Epidermal melanocyte (primary cell): Measurements from ENCODE around the gene POLN.

Experiments used
- DNase-seq: peaks from one replicate; pipeline ENCODE4 v3.0.0; 2011; ENCODE audit warnings: low spot score; ENCODE audit not compliant: insufficient read length

Gene POLN

DNA sequence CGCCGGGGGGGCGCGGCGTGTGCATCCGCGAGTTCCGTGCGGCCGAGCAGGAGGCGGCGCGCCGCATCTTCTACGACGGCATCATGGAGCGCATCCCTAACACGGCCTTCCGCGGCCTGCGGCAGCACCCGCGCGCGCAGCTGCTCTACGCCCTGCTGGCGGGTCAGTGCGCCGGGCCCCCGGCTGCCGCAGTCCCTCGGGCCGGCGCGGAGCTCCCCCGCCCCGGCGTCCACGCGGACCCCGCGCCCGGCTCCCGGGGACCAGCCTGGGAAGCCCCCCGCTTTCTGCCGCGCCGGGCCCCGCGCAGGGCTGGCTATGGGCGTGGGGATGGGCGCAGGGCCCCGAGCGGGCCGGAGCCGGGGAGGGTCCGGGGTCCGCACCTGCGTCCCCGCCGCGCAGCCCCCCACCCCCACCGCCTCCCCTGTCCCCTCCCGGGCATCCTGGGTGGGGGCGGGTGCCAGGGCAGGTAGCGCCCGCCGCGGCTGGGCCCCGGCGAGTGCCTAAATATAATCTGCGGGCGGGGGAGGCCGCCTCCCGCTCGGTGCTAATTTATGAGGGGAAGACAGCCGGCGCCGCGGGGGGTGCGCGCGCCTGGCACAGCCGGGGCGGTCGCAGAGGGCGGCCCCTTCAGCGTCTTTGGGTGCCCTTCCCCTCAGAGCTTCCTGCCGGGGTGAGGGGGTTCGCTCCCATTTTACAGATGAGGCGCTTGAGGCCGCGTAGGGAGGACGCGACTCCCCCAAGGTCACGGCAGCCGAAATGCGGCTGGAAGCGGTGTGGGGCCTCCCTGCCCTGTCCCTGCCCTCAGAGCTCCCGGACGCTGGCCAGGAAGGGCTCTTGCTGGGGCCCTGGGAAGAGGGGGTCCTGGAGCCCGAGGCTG, 182.0 kb downstream of the POLN start:
- DNase-seq: no peak

DNA sequence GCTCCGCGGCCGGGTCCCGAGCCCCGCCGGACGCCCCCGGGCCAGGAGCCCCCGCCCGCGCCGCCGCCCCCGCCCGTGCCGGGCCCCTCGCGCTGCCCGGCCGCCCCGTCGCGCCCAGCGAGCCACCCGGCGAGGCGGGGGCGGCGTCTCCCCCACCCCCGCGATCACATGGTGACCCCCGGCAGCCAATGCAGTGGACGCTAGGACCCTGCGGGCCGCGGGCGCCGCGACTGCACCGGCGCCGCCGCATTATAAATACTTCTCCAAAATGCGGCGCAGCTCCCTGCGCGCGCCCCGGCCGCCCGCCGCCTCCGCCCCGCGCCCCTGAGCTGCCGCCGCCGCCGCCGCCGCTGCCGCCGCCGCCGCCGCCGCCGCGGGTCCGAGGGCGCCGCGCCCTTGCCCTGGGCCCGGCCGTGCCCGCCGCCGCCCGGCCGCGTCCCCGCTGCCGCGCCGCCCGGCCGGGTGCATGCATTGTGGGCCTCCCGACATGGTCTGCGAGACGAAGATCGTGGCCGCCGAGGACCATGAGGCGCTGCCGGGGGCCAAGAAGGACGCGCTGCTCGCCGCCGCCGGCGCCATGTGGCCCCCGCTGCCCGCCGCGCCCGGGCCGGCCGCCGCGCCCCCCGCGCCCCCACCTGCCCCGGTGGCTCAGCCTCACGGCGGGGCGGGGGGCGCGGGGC, 182.7 kb downstream of the POLN start, which contains the start of gene NAT8L:
Gene NAT8L, plus strand, starts transcription at position 282 of the 680 bp plus-strand sequence. Its CDS starts 185 bp downstream, at position 467.
- no peak for DNase-seq

DNA sequence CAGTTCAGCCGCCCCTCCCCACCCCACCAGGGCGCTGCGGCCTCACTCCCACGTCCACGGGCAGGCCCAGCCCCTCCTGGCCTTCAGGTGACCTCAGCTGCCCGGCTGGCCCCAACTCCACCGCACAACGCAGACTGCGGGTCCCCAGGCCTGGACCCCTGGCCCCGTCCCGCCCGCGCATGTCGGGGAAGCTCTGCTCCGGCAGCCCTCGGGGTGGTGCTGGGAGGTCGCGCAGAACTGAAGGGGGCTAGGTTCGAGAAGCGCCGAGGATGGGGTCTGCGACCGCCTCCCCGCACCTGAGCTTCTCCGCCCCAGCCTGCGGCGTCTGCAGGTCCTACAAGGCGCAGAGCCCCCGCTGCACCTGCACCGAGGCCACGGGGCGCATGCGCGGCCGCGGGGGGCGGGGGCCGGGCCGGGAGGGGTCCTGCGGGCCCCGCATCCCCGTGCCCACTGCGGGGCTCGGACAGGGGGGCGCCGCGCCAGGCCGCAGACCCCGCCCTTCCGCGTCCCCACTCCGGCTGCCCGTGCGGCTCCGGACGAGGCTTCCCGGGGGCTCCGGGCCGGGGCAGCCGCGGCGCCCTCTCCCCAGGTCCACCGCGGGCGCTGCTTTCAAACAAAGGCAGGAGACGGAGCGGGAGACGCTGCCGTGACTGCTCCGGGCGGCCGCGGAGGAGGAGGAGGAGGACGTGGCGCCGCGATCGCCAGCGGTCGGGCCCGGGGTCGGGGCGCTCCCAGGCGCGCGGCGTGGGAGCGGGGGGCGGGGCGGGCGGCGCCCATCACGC, 183.5 kb downstream of the POLN start:
- no peak for DNase-seq

DNA sequence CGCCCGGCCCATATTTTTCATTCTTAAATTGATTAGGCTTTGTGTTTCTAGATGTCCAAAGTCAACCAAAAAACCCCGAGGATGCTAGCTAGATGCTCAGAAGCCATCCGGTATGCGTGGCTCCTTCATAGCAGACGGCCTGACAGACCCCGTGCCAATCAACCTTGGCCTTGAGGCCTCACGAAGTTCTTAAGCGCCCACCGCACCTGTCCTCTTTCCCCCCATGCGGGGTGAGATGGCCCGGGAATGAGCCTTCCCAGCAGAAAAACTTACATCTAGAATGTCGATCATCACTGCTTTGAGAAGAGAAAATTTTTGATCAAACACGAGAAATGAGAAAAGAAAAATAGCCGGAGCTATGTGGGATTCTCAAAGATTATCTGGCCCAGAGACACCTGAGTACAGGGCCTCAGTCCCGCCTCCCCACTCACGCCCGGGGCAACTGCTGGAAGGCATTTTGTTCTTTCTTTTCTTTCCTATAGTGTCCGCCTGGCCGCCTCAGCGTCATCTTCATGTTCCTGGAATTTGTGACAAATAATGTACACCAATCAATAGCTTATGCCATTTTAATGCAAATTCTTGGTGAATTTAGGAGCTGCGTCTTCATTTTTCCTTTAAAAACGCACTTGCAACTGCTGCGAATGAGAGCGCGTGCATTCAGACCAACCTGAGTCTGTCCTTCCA, 184.4 kb downstream of the POLN start:
- DNase-seq: no peak

DNA sequence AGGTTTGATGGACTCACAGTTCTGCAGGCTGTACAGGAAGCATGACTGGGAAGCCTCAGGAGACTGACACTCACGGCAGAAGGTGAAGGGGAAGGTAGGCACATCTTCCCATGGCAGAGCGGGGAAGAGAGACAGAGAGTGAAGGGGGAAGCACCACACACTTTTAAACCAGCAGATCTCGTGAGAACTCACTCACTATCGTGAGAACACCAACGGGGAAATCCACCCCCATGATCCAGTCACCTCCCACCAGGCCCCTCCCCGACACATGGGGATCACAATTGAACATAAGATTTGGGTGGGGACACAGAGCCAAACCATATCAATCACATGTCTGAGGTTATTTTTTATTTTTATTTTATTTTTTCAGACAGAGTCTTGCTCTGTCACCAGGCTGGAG, 187.7 kb downstream of the POLN start:
- DNase-seq: no peak

DNA sequence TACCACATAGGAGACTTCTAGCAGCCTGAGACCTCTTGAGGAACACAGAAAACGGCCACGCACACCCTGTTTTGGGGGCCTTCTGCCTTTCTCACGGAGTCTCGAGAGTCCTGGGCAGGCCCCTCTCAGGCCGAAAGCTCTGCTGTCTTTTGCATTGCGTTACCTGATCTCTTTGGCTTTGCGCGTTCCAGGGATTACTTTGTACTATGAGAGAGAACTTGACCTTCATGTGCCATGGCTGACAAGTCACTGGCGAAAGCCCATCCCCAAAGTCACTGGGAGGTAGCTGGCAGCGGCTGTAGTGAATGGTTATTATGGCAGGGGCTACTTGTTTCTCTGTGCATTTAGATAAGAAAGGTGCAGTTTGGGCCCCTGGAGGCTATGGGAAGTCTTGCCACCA, 190.8 kb downstream of the POLN start:
- peak; percentile 9 for DNase-seq

DNA sequence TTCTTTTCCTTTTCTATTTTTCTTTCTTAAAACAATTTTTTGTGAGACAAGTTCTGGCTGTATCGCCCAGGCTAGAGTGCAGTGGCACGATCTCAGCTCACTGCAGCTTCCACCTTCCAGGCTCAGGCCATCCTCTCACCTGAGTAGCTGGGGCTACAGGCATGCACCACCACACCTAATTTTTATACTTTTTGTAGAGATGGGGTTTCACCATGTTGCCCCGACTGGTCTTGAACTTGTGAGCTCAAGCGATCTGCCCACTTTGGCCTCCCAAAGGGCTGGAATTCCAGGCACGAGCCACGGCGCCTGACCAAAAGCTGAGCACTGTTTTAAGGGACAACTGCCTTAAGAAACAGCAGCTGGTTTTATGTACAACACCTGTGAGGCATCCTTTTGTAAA, 192.1 kb downstream of the POLN start:
- no peak for DNase-seq

DNA sequence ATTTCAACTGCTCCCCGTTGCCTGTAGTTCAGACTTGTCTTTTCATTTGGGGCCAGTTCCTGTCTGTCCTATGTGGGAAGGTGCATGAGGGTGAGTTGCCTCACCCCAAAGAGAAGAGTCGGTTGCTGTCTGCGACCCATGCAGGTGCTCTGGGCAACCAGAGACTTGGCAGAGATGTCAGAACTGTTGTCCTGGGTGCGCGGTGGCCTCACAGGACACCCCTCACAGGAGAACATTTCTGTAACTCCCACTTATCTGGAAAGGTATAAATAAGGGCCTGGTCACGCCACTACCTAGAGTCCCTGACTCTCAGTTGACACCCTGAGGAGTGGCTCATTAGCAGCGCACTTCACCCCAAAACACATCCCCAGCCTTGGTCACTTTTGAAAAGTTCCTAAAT, 192.5 kb downstream of the POLN start:
- no peak for DNase-seq

DNA sequence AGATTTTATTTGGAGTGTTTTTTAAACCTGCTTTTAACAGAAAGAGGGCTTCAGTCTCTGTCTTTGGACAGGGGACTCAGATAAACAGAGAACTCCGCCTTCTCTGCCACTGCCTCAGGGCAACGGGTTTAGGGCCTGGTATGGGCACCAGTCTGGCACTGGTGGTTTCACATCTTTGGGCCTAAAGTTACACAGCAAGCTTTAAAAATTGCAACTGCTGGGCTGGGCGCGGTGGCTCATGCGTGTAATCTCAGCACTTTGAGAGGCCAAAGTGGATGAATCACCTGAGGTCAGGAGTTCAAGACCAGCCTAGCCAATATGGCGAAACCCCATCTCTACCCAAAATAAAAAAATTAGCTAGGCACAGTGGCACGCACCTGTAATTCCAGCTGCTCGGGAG, 193.1 kb downstream of the POLN start:
- DNase-seq: peak; percentile 14

DNA sequence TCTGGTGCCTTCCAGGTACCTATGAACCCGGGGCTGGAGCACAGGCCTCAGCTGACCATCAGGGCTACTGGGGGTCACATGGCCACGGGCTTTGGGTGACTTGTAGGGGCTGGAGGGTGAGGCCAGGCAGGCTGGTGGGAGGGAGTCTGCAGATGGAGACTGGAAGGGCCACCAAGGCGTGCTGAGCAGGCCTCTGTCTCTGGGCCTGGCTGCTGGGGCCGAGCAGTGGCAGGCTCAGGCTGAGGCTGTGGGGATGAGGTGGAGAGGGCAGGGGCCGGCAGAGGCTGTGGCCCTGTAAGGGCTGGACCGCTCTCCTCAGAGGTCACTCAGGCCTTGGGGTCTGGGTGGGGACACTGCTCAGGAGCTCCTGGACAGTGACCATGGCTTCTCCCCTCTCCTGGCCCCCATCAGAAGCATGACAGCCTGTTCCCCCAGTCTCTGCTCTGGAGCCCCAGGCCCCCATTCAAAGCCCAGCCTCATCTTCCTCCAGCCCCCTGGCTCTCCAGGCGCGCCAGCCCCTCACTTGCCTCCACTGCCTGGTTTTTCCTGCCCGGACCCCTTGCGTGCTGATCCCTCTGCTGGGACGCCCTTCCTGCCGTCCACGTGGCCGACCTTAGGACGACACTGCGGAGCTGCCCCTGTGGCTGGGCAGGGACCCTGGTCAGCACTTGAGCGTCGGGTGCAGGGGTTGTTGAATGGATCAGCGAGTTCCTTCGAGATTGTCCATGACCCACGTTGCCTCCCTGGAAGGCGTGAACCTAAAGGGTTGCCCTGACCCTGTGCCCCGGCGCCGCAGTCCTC, 193.9 kb downstream of the POLN start:
- DNase-seq: peak; percentile 15

DNA sequence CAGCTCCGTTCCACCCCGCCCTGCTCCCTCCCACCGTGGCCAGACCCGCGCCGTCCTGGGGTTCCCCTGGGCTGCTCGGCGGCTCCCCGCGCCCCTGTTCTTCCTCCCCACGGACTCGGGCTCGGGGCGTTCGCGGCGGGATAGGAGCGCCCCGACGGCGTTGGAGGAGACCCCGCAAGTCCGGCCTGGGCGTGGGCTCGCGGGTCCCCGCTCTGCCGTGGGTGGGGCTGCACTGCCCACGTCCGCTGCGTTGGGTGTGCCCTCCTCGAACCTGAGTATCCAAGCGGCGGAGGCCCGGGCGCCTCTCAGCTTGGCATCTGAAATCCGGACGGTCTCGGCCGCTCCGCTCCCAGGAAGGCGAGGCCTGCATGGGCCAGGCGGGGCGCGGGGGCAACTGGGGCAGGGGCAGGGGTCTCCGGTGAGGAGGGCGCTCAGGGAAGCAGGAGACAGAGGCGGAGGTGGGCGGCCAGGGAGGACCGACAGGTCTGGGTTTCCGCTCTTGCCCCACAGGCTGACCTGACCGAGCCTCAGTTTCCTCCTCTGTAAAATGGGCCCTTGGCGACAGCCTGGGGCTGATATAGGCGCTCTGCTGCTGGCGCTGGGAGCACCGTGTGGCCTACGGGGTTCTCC, 194.8 kb downstream of the POLN start:
- no peak for DNase-seq

DNA sequence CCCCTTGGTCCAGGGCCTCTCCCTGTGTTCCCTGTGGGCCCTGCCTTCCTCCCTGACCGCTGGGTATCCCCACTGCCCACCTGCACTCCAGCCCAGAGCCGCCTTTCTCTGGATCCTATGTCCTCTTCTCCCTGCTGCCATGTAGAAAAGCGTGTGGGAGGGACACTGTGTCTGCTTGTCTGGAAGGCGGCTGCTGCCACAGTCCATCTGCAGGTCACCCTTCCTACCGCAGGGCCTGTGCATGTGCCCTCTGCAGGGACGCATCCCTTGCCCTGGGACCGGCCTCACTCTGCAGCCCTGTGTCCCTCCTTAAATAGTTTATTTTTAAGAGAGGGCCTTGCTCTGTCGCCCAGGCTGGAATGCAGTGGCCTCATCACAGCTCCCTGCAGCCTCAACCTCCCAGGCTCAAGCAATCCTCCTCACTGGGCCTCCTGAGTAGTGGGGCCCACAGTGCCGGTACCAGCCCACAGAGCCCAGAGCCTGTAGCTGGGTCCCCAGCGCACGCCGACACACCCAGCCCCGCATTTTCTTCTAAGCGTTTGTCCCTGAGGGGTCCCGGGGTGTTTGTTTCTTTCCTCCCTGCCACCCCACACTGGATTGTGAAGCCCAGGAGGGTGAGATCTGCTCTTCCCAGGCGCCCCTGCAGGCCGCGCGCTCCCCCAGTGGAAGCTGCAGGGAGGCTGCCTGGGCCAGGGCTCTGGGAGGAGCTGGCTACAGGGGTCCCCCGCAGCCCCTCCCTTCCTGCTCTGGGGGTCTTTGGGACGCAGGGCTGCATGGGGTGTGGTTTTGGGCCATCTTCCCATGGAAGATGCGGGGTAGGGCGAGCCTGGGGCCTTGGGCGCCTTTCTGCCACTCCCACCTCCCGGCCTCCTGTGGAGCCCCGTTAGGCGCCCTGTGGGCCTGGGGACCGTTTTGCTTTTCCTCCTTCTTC, 195.6 kb downstream of the POLN start:
- peak; percentile 15 for DNase-seq

DNA sequence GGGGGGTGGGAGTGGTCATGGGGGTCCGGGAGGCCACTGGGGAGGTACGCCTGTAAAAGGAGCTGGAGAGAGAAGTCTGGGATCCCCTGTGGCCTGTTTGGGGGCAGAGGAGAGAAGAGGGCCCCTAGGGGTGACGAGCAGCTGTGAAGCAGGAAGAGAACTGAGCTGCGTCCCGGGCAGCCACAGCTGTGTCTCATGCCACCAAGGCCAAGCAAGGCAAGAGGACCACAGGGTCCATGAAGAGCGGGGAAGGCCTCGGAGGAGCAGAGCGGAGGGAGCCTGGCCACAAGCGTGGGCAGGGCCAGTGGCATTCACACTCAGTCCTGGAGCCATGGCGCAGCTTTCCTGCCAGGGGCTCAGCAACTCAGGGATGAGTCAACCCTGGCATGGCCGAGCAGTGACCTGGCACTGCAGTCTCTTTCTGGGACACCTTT, 196.4 kb downstream of the POLN start:
- peak; percentile 14 for DNase-seq

DNA sequence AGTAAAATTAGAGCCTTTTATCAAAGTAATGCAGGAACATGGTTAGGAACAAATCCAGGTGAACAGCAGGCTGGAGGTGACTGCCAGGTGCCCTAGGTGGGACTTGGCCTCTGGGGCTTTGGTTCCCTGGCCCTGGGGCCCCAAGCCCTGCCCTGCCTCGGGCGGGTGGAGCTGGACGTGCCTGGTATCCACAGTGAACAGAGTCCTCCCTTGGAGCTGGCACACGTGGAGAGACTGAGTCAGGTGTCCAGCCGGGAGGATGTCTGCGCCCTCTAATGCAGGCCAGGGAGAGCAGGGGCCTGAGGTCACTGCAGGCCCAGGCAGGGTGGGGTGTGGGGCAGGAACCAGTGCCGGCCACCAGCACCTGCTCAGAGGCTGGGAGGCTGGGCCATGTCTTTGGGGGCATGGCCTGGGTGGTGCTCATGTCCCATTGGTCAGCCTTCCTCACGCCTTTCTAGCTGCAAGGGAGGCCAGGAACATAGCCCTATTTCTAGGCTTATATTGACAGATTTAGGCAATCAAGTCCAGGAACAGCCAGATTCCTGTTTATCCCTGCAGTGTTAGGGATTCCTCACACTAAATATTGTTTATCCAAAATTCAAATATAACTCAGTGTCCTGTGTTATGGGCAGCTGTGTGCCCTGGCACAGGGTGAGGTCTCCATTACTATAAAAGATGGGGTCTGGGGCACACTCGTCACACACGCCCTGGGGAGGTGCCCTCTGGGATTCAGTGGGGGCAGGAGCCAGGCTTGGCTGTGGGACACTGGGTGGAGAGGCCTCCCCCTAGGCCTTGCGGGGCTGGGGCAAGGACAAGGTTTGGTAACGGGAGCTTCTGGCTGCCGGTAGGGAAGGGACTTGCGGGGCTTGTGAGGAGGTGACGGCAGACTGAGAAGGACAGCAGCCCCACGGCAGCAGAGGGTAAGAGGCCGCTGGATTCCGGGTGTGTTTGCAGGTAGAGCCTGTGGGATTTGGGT, 197.1 kb downstream of the POLN start:
- no peak for DNase-seq

DNA sequence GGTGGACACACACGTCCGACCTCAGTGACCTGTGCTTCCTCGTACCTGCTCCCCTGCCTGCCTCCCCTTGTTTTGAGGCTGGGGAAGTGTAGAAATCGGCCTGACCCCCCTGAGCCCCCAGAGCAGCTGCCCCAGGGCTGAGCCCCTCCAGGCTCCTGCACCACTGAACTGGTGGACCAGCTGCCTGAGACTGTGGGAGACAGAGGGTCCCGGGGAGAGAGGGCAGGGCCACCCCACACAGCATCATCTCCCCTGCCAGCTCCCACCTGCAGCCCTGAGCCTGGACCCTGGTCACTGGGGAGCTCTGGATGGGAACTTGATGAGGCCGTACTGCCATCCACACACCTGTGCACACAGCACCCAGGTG, 197.8 kb downstream of the POLN start:
- no peak for DNase-seq

DNA sequence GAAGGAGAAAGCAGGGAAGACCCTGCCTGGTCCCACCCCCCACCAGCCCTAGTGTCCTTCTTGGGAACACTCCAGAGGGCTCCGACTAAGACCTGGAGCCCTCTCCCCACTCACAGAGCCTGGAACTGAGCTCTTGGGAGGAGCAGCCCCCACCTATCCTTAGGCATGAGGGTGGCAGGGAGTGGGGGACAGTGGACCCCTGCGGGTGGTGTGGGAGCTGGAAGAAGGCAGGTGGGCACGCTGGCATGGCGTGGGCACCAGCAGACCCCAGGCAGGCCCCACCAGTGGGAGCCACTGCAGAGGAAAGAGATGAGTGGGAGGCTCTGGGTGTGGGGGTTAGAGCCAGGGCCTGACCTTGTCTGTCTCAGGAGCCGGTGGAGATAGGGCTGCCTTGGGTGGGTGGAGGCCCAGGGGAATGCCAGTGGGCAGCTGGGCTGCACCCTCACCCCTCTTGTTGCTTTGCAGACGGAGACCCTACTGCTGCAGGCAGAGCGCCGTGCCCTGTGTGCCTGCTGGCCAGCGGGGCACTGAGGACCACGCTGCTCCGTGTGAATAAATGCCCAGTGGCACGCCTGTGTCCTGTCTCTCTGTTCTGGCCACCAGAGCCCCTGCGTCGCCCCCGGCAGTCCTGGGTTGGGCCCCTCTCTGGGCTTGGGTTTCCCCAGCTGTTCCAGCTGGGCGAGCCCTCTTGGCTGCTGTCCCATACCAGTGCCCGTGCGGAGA, 198.4 kb downstream of the POLN start:
- DNase-seq: no peak

DNA sequence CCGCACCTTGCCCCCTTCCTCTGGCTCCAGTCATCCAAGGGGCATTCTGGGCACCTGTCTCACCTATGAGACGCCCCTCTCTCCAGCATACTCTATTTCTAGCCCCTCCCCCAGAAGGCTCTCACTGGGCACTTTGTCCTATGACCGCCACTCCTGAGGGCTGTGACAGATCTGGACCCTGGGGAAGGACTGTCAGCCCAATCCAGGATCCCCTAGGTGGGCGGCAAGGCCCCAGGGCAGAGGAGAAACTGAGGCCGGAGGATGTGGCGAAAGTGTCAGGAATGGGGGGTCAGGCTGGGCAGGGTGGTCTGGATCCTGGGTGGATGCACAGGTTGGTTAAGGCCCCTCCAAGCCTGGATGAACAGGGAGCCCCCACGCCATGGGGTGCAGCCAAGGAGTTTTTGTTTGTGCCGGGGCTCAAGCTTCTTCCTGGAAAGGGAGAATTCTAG, 198.9 kb downstream of the POLN start:
- DNase-seq: no peak
